GM23338 (cell line): Measurements from ENCODE around the gene SEMA4C.

Experiments used
- CREB1 ChIP-seq: fragments of 250-450 bp; sonication (Bioruptor Pico); IDR thresholded peaks from 2 replicates; pipeline ENCODE4 v1.5.0; 2020; ENCODE audit warnings: low read depth, mild to moderate bottlenecking, moderate library complexity
- CTCF ChIP-seq, 2 experiments: fragments of 200-600 bp in 1 of 2; sonication (generic) in 1 of 2; conservative IDR thresholded peaks; 2 replicates each; pipeline versions ENCODE4 v1.5.1 to v1.6.1; 2016 to 2017; ENCODE audit warnings: antibody characterized with exemption in 2 of 2, low read depth in 2 of 2, mild to moderate bottlenecking in 2 of 2, moderate library complexity in 1 of 2
- ETS1 ChIP-seq: IDR thresholded peaks from 2 replicates; pipeline ENCODE4 v1.6.1; 2016; ENCODE audit warnings: antibody characterized with exemption
- EZH2 ChIP-seq: fragments of 200-600 bp; sonication (generic); IDR thresholded peaks from one replicate; pipeline ENCODE4 v1.8.0; 2017; ENCODE audit warnings: antibody characterized with exemption, mild to moderate bottlenecking, low read depth; ENCODE audit not compliant: unreplicated experiment
- EZH2phosphoT487 ChIP-seq: fragments of 200-600 bp; sonication (generic); IDR thresholded peaks from one replicate; pipeline ENCODE4 v1.8.1; 2018; ENCODE audit warnings: antibody characterized with exemption; ENCODE audit not compliant: unreplicated experiment
- JUNB ChIP-seq: IDR thresholded peaks from one replicate; pipeline ENCODE4 v1.6.1; 2016; ENCODE audit warnings: antibody characterized with exemption; ENCODE audit not compliant: unreplicated experiment
- NANOG ChIP-seq: IDR thresholded peaks from 2 replicates; pipeline ENCODE4 v1.6.1; 2016; ENCODE audit warnings: antibody characterized with exemption, borderline replicate concordance
- POLR2AphosphoS5 ChIP-seq: IDR thresholded peaks from 2 replicates; pipeline ENCODE4 v1.6.1; 2016; ENCODE audit warnings: antibody characterized with exemption, low read depth
- REST ChIP-seq: IDR thresholded peaks from one replicate; pipeline ENCODE4 v1.6.1; 2018; ENCODE audit warnings: antibody characterized with exemption; ENCODE audit not compliant: unreplicated experiment
- STAT1 ChIP-seq: IDR thresholded peaks from one replicate; pipeline ENCODE4 v1.6.1; 2016; ENCODE audit warnings: antibody characterized with exemption; ENCODE audit not compliant: unreplicated experiment
- ZNF114 ChIP-seq: fragments of 250-450 bp; sonication (Bioruptor Pico); IDR thresholded peaks from 2 replicates; pipeline ENCODE4 v1.5.0; 2020; ENCODE audit warnings: mild to moderate bottlenecking, moderate library complexity

GRCh38 chr2:96907115-96908041 lies 37.5 kb upstream of the SEMA4C start:
- TF ChIP-seq CREB1 (CRISPR knock-in tag) = no peak
- TF ChIP-seq POLR2AphosphoS5 = no peak
- no peak for TF ChIP-seq CTCF (conservative IDR thresholded peaks at IDR 0.05; ENCODE audit: low read depth in 2 of 2)
- TF ChIP-seq EZH2 = no peak
- TF ChIP-seq JUNB = no peak
- no peak for TF ChIP-seq REST
- TF ChIP-seq ETS1 = no peak
- TF ChIP-seq STAT1 = no peak
- TF ChIP-seq ZNF114 (CRISPR knock-in tag) = no peak
- TF ChIP-seq EZH2phosphoT487 = no peak
- no peak for TF ChIP-seq NANOG
